Measurements from ENCODE around the gene C2orf74.
"Not testable (repeated sequence)": the region's sequence is repeated elsewhere in the genome, so short reads cannot be mapped to it uniquely, and the experiment has no call there.

C2orf74 gene

GRCh38 chr2:61135510-61135909, 26.5 kb upstream of the C2orf74 start:
- DNase-seq (ENCODE audit: low spot score) = no peak
- TF ChIP-seq CTCF (IDR thresholded peaks at IDR 0.05) = no peak
- Histone ChIP-seq H3K4me3 (no peak overlapping the region), H3K27ac (no peak overlapping the region)

GRCh38 chr2:61138859-61139258, 23.1 kb upstream of the C2orf74 start:
- DNase-seq (ENCODE audit: low spot score) = no peak
- Histone ChIP-seq H3K27ac (no peak overlapping the region), H3K4me3 (no peak overlapping the region)
- no peak for TF ChIP-seq CTCF (IDR thresholded peaks at IDR 0.05)

GRCh38 chr2:61141151-61141550, 20.8 kb upstream of the C2orf74 start:
- no peak for TF ChIP-seq CTCF (IDR thresholded peaks at IDR 0.05)
- no peak overlapping the region for H3K27ac ChIP-seq
- DNase-seq (ENCODE audit: low spot score) = no peak
- no peak overlapping the region for H3K4me3 ChIP-seq

- peak overlapping the region; percentile 70 to 87 for H3K27ac ChIP-seq
- TF ChIP-seq CTCF (IDR thresholded peaks at IDR 0.05) = no peak
- peak; percentile 97 for DNase-seq (ENCODE audit: low spot score)
Observed at GRCh38 chr2:61144697-61145268, 17.2 kb upstream of the C2orf74 start.

GRCh38 chr2:61145990-61146389, 16.0 kb upstream of the C2orf74 start:
- TF ChIP-seq CTCF (IDR thresholded peaks at IDR 0.05) = no peak
- no peak for DNase-seq (ENCODE audit: low spot score)
- Histone ChIP-seq H3K27ac (peak overlapping the region in 1 of 2 donors; percentile 1), H3K4me3 (peak overlapping the region; percentile 81)

More at GRCh38 chr2:61144697-61145268, 17.2 kb upstream of the C2orf74 start:
- peak overlapping the region; percentile 81 for H3K4me3 ChIP-seq

- DNase-seq (ENCODE audit: low spot score); H3K27ac ChIP-seq; H3K4me3 ChIP-seq: not testable (repeated sequence)
Observed at GRCh38 chr2:61148091-61148490, 13.9 kb upstream of the C2orf74 start.

GRCh38 chr2:61149074-61149473, 12.9 kb upstream of the C2orf74 start:
- H3K27ac ChIP-seq = no peak overlapping the region
- H3K4me3 ChIP-seq = no peak overlapping the region
- DNase-seq (ENCODE audit: low spot score) = no peak
- no peak for TF ChIP-seq CTCF (IDR thresholded peaks at IDR 0.05)

Data from coronary artery (tissue), 2 donors.